IMR-90 (cell line): ENCODE data around the gene COL5A1. TPM values are rescaled to one million over a fixed set of nuclear protein-coding genes. Genes with fewer than 3 reads are reported as not detected.

Source experiments
- ATAC-seq: fragments of 200-7000 bp; cut with Tn5 transposase; 2 replicates; pipeline ENCODE4 v1.9.1; 2020; ENCODE audit warnings: low read depth, mild to moderate bottlenecking, moderate library complexity
- BruUV-seq: library from RNA; stranded (reverse); fragments of 400-500 nt; replicated peaks from 2 replicates; lab custom pipeline; 2021; lab: Mats Ljungman, UMichigan
- CTCF ChIA-PET: fragments of 300-600 bp; formaldehyde crosslinking; extraction: SDS; loops from one replicate; lab custom pipeline; 2021; ENCODE audit warnings: antibody characterized with exemption; lab: Yijun Ruan, JAX
- POLR2A ChIA-PET: fragments of 300-600 bp; sonication (Branson Sonifier 250); formaldehyde crosslinking; loops from one replicate; lab custom pipeline; 2022; ENCODE audit warnings: antibody characterized with exemption; ENCODE audit not compliant: unreplicated experiment; lab: Charles Lee
- DNase-seq: peaks from one replicate; pipeline ENCODE4 v3.0.0; 2013
- H2AFZ ChIP-seq: replicated peaks from 2 replicates; pipeline ENCODE3; 2013; ENCODE audit warnings: low read length, mild to moderate bottlenecking; ENCODE audit not compliant: poor library complexity
- H2AK5ac ChIP-seq: 2 replicates; pipeline ENCODE4 v1.6.1; 2013; ENCODE audit warnings: low read depth, low read length, inconsistent platforms
- H2AK9ac ChIP-seq: replicated peaks from 2 replicates; pipeline ENCODE3; 2013; ENCODE audit warnings: mild to moderate bottlenecking, low read depth, low read length, moderate library complexity; ENCODE audit not compliant: poor library complexity
- H2BK120ac ChIP-seq: 2 replicates; pipeline ENCODE4 v1.6.1; 2013; ENCODE audit warnings: low read depth, low read length, inconsistent platforms
- H2BK15ac ChIP-seq: 3 replicates; pipeline ENCODE4 v1.6.1; 2013; ENCODE audit warnings: low read depth, low read length, inconsistent platforms
- H2BK20ac ChIP-seq: 2 replicates; pipeline ENCODE4 v1.6.1; 2013; ENCODE audit warnings: low read depth, mild to moderate bottlenecking, inconsistent platforms, low read length, moderate library complexity
- H2BK5ac ChIP-seq: 2 replicates; pipeline ENCODE4 v1.6.1; 2013; ENCODE audit warnings: mild to moderate bottlenecking, low read depth, low read length, inconsistent platforms; ENCODE audit not compliant: poor library complexity, severe bottlenecking
- H3K14ac ChIP-seq: replicated peaks from 2 replicates; pipeline ENCODE4 v1.6.1; 2013; ENCODE audit warnings: low read depth, low read length, inconsistent platforms
- H3K18ac ChIP-seq: 2 replicates; pipeline ENCODE4 v1.6.1; 2013; ENCODE audit warnings: low read depth, low read length, control low read depth
- H3K23ac ChIP-seq: 2 replicates; pipeline ENCODE4 v1.6.1; 2013; ENCODE audit warnings: low read depth, low read length, inconsistent platforms
- H3K27ac ChIP-seq: 2 replicates; pipeline ENCODE4 v1.5.1; 2013; ENCODE audit warnings: mild to moderate bottlenecking, control low read depth, low read length; ENCODE audit not compliant: insufficient read depth
- H3K27me3 ChIP-seq: 2 replicates; pipeline ENCODE4 v1.6.1; 2013; ENCODE audit warnings: low read length; ENCODE audit not compliant: control insufficient read depth, insufficient read depth
- H3K36me3 ChIP-seq: 2 replicates; pipeline ENCODE4 v1.6.1; 2013; ENCODE audit warnings: low read length, mixed read lengths; ENCODE audit not compliant: control insufficient read depth, insufficient read depth
- H3K4ac ChIP-seq: 2 replicates; pipeline ENCODE4 v1.6.1; 2013; ENCODE audit warnings: low read depth, low read length, inconsistent platforms
- H3K4me1 ChIP-seq: 2 replicates; pipeline ENCODE4 v1.6.1; 2013; ENCODE audit warnings: low read length, mixed read lengths; ENCODE audit not compliant: control insufficient read depth, insufficient read depth
- H3K4me2 ChIP-seq: 2 replicates; pipeline ENCODE4 v1.6.1; 2013; ENCODE audit warnings: low read depth, mild to moderate bottlenecking, control low read depth, low read length, moderate library complexity
- H3K4me3 ChIP-seq: 2 replicates; pipeline ENCODE4 v1.5.1; 2013; ENCODE audit warnings: low read depth, mild to moderate bottlenecking, control low read depth, low read length, moderate library complexity; ENCODE audit not compliant: insufficient read depth
- H3K56ac ChIP-seq: 2 replicates; pipeline ENCODE4 v1.6.1; 2013; ENCODE audit warnings: low read length, inconsistent platforms; ENCODE audit not compliant: insufficient read depth; ENCODE audit errors: extremely low read depth
- H3K79me1 ChIP-seq, 2 experiments: 2 replicates each; pipeline ENCODE4 v1.6.1; 2013; ENCODE audit warnings: low read length in 2 of 2, inconsistent platforms in 1 of 2, low read depth in 1 of 2
- H3K9ac ChIP-seq: 2 replicates; pipeline ENCODE4 v1.6.1; 2013; ENCODE audit warnings: low read depth, low read length, control low read depth
- H3K9me1 ChIP-seq: 2 replicates; pipeline ENCODE4 v1.6.1; 2013; ENCODE audit warnings: low read length, inconsistent platforms; ENCODE audit not compliant: insufficient read depth
- H3K9me3 ChIP-seq: 2 replicates; pipeline ENCODE4 v1.6.1; 2013; ENCODE audit warnings: low read length; ENCODE audit not compliant: control insufficient read depth, insufficient read depth
- H4K20me1 ChIP-seq: 2 replicates; pipeline ENCODE4 v1.6.1; 2013; ENCODE audit warnings: low read length, inconsistent platforms; ENCODE audit not compliant: insufficient read depth
- H4K5ac ChIP-seq: 2 replicates; pipeline ENCODE4 v1.6.1; 2013; ENCODE audit warnings: mild to moderate bottlenecking, low read depth, low read length, control low read depth
- H4K8ac ChIP-seq, 2 experiments: 2 replicates each; pipeline ENCODE4 v1.6.1; 2013; ENCODE audit warnings: low read depth in 2 of 2, low read length in 2 of 2, control low read depth in 1 of 2, inconsistent platforms in 1 of 2
- H4K91ac ChIP-seq: 2 replicates; pipeline ENCODE4 v1.6.1; 2013; ENCODE audit warnings: low read depth, low read length, inconsistent platforms; ENCODE audit not compliant: insufficient read depth
- BHLHE40 ChIP-seq: fragments of 150-350 bp; IDR thresholded peaks from 2 replicates; pipeline ENCODE4 v1.6.1; 2016; ENCODE audit warnings: mild to moderate bottlenecking, low read depth, low read length
- CEBPB ChIP-seq: IDR thresholded peaks from 2 replicates; pipeline ENCODE4 v1.6.1; 2012; ENCODE audit warnings: low read depth, low read length, improper control_type of control experiment
- FOS ChIP-seq: fragments of 150-350 bp; IDR thresholded peaks from 2 replicates; pipeline ENCODE4 v1.6.1; 2016; ENCODE audit warnings: low read depth, low read length
- MAZ ChIP-seq: IDR thresholded peaks from 2 replicates; pipeline ENCODE4 v1.6.1; 2012; ENCODE audit warnings: low read depth, mild to moderate bottlenecking, low read length, improper control_type of control experiment, moderate library complexity, borderline replicate concordance
- MXI1 ChIP-seq: IDR thresholded peaks from 2 replicates; pipeline ENCODE4 v1.6.1; 2012; ENCODE audit warnings: low read depth, mild to moderate bottlenecking, low read length, moderate library complexity, borderline replicate concordance
- NFE2L2 ChIP-seq: fragments of 150-350 bp; IDR thresholded peaks from 2 replicates; pipeline ENCODE4 v1.6.1; 2016; ENCODE audit warnings: low read depth, mild to moderate bottlenecking, low read length
- RCOR1 ChIP-seq: IDR thresholded peaks from 2 replicates; pipeline ENCODE4 v1.6.1; 2012; ENCODE audit warnings: mild to moderate bottlenecking, low read length, improper control_type of control experiment; ENCODE audit not compliant: insufficient replicate concordance
- SMC3 ChIP-seq: fragments of 150-350 bp; IDR thresholded peaks from 2 replicates; pipeline ENCODE4 v1.6.1; 2016; ENCODE audit warnings: low read depth, mild to moderate bottlenecking, antibody characterized with exemption, low read length, moderate library complexity
- WGBS, 2 experiments: methylation state at CpG; one replicate each; pipeline versions ENCODE4 v1.1.5 to v1.1.7; 2013; ENCODE audit warnings: missing lambda C conversion rate in 2 of 2; ENCODE audit not compliant: insufficient read length in 1 of 2; ENCODE audit errors: extremely low coverage in 2 of 2; 5-methylcytosine and 5-hydroxymethylcytosine counted together
- dilution Hi-C: fragments of 300-500 bp; cut with HindIII; formaldehyde crosslinking; loops from one replicate; pipeline ENCODE4 v1.14.3; 2018; ENCODE audit warnings: low sequenced_read_pairs; ENCODE audit not compliant: unreplicated experiment
- in situ Hi-C: fragments of 300-500 bp; cut with MboI; formaldehyde crosslinking; loops from 3 replicates; pipeline ENCODE4 v1.14.3; 2019; ENCODE audit warnings: low sequenced_read_pairs, inconsistent platforms, mixed read lengths
- intact Hi-C: fragments of 100-400 bp; cut with micrococcal nuclease; formaldehyde crosslinking; loops from 2 replicates; pipeline ENCODE4 v1.10.0; 2022
- polyA plus RNA-seq, 3 experiments: library from polyadenylated mRNA; depleted of rRNA; stranded (reverse); fragments of >200 nt; gene quantifications; 2 replicates each; pipeline ENCODE4 v1.2.3, GENCODE V29; 2012; ENCODE audit warnings: low replicate concordance in 1 of 3
- total RNA-seq: library from RNA; depleted of rRNA; stranded (reverse); fragments of >200 nt; gene quantifications from 2 replicates; pipeline ENCODE4 v1.2.3, GENCODE V29; 2012
- TF ChIP-seq, protein P1 (sequence below): fragments of 150-350 bp; IDR thresholded peaks from 2 replicates; pipeline ENCODE4 v1.6.1; 2017; ENCODE audit warnings: mild to moderate bottlenecking, antibody characterized with exemption, low read length, low read depth
- TF ChIP-seq, protein P2 (sequence below): conservative IDR thresholded peaks from 2 replicates; pipeline ENCODE4 v1.5.1; 2012; ENCODE audit warnings: mild to moderate bottlenecking, low read depth, low read length, improper control_type of control experiment

COL5A1 gene
- total and polyA plus RNA-seq, 2 of the 4 experiments (the other 2 are of a cell fraction), result 19.2 to 173 TPM

DNA sequence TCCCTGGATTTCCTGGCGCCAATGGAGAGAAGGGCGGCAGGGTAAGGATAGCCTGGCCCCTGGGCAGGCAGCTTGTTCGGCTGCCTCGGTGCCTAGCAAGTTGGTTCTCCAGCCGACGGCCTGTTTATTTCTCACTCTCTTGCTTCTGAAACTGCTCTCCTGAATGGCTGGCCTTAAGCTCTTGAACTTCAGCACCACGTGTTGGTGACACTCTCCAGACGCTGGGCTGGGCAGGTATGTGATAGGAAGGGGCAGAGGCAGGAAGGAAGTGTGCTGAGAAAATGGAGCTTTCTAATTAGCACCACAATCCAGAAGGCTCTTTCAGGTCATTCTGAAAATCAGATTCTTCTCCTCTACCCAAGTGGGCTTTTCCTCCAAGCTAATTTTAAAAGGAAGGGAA lies 147.6 kb downstream of the COL5A1 start:
- CTCF ChIA-PET, result no interaction called here
- in situ Hi-C loops, result no loop called here

More for the DNA sequence above, 147.6 kb downstream of the COL5A1 start:
- dilution Hi-C loops (no loop called here), intact Hi-C loops (no loop called here)
- Histone ChIP-seq H4K91ac (no peak overlapping the region), H4K8ac (no peak overlapping the region), H2AK5ac (no peak overlapping the region), H3K27ac (no peak overlapping the region), H2BK15ac (no peak overlapping the region), H2BK120ac (no peak overlapping the region), H4K5ac (no peak overlapping the region), H3K4me2 (no peak overlapping the region), H3K9me3 (no peaks in the 10 kb centered on the region), H3K14ac (no peak overlapping the region), H3K4ac (no peak overlapping the region), H3K27me3 (no peaks in the 10 kb centered on the region), H3K18ac (no peak overlapping the region), H4K20me1 (peaks cover 28% of the 10 kb centered on the region), H3K9me1 (peaks cover 27% of the 10 kb centered on the region), H3K4me1 (no peaks in the 10 kb centered on the region), H2BK20ac (no peak overlapping the region), H2BK5ac (no peak overlapping the region), H3K36me3 (peaks cover 74% of the 10 kb centered on the region), H3K23ac (no peak overlapping the region), H3K56ac (no peak overlapping the region), H3K9ac (no peak overlapping the region), H3K79me1 (peaks cover 11 to 56% of the 10 kb centered on the region in 2 experiments), H3K4me3 (no peak overlapping the region), H2AFZ (no peak overlapping the region), H2AK9ac (no peak overlapping the region)
- 70% methylated on average over 2 of the region's 8 CpGs; no CpG with 5 or more reads in 1 of the 2 experiments for WGBS, 2 experiments
- BruUV-seq, result no TSS peak
- DNase-seq (no peak), ATAC-seq (no peak)
- TF ChIP-seq RCOR1, result no peak
- TF ChIP-seq, protein P1, sequence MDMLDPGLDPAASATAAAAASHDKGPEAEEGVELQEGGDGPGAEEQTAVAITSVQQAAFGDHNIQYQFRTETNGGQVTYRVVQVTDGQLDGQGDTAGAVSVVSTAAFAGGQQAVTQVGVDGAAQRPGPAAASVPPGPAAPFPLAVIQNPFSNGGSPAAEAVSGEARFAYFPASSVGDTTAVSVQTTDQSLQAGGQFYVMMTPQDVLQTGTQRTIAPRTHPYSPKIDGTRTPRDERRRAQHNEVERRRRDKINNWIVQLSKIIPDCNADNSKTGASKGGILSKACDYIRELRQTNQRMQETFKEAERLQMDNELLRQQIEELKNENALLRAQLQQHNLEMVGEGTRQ, result no peak
- TF ChIP-seq NFE2L2, result no peak
- TF ChIP-seq MXI1, result no peak
- TF ChIP-seq BHLHE40, result no peak
- no peak for TF ChIP-seq FOS
- TF ChIP-seq, protein P2, sequence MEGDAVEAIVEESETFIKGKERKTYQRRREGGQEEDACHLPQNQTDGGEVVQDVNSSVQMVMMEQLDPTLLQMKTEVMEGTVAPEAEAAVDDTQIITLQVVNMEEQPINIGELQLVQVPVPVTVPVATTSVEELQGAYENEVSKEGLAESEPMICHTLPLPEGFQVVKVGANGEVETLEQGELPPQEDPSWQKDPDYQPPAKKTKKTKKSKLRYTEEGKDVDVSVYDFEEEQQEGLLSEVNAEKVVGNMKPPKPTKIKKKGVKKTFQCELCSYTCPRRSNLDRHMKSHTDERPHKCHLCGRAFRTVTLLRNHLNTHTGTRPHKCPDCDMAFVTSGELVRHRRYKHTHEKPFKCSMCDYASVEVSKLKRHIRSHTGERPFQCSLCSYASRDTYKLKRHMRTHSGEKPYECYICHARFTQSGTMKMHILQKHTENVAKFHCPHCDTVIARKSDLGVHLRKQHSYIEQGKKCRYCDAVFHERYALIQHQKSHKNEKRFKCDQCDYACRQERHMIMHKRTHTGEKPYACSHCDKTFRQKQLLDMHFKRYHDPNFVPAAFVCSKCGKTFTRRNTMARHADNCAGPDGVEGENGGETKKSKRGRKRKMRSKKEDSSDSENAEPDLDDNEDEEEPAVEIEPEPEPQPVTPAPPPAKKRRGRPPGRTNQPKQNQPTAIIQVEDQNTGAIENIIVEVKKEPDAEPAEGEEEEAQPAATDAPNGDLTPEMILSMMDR, result no peak
- TF ChIP-seq MAZ, result no peak
- TF ChIP-seq CEBPB, result no peak
- no peak for TF ChIP-seq SMC3
- POLR2A ChIA-PET, result no interaction called here
